Heart left ventricle (tissue), 13 donors: ENCODE results near the gene TMX2.

Experiments used
- POLR2A ChIP-seq, 2 donors: fragments of 450-650 bp; IDR thresholded peaks; one replicate each; pipeline ENCODE4 v1.6.1; 2017; ENCODE audit warnings: antibody characterized with exemption in 2 of 2, mild to moderate bottlenecking in 2 of 2, moderate library complexity in 2 of 2
- TF ChIP-seq, protein P1 (sequence below), 12 donors: fragments of 200-600 bp; sonication (generic) in 4 of 12; IDR thresholded peaks; one replicate each; pipeline versions ENCODE4 v1.5.0 to v1.8.0; 2018 to 2022; ENCODE audit warnings: antibody characterized with exemption in 12 of 12, mild to moderate bottlenecking in 5 of 12
- donor health status: ischemic (EF 13 %, LVEDD 7.1; RV severe dilation, severe dysfunction).
- donor health status: DM: no; HTN: yes; CAD: no.
- donor health status: DM: no; HTN: no; CAD: no.
- donor health status: ischemic (EF 25% LVEDD 6.9; RV normal size, moderate dysfunction).
- donor health status: ischemic (EF 25% LVEDD 5.7; RV mildly dilated, moderate dysfunction).
- donor health status: ischemic (EF 35%, LVEDD 5.7; RV mildly dilated, moderate dysfunction).
- donor health status: nonischemic (EF 11% LVEDD 7.7; RV severe dilation, severe dysfunction).
- donor health status: DM: yes; HTN: yes; CAD: no.
- donor health status: PGD.
- donor health status: ischemic (EF 29% LVEDD 5.4; RV normal size, mild dysfunction).
- donor health status: nonischemic (EF 23%, LVEDD 6.1; RV moderate dilation, normal function).

DNA sequence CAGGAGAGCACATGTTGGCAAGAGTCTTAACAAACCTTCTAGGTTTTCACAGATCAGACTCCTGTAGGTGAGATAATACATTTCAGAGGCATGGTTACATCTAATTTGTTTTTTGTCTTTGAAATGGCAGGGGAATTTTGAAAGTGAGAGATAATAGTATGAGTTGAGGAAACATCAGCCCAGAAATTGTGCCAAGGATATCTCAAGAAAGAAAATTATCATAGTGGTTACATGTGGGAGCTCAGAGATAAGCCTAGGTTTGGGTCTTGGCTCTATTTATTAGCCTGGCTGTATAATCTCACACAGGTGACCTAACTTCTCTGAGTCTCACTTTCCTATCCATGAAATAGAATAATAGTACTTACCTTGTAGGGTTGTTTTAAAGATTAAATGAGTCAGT lies 38.8 kb downstream of the TMX2 start:
- TF ChIP-seq POLR2A (IDR thresholded peaks at IDR 0.05) = no peak
- TF ChIP-seq, protein P1, sequence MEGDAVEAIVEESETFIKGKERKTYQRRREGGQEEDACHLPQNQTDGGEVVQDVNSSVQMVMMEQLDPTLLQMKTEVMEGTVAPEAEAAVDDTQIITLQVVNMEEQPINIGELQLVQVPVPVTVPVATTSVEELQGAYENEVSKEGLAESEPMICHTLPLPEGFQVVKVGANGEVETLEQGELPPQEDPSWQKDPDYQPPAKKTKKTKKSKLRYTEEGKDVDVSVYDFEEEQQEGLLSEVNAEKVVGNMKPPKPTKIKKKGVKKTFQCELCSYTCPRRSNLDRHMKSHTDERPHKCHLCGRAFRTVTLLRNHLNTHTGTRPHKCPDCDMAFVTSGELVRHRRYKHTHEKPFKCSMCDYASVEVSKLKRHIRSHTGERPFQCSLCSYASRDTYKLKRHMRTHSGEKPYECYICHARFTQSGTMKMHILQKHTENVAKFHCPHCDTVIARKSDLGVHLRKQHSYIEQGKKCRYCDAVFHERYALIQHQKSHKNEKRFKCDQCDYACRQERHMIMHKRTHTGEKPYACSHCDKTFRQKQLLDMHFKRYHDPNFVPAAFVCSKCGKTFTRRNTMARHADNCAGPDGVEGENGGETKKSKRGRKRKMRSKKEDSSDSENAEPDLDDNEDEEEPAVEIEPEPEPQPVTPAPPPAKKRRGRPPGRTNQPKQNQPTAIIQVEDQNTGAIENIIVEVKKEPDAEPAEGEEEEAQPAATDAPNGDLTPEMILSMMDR (IDR thresholded peaks at IDR 0.05) = no peak
